Ectodermal cell (in vitro differentiated cells): ENCODE measurements around the gene SERP2.

Experiments
- H3K27ac ChIP-seq: 2 replicates; pipeline ENCODE4 v1.7.0; 2013; ENCODE audit warnings: mild to moderate bottlenecking, low read depth, low read length; ENCODE audit not compliant: insufficient read depth, poor library complexity, severe bottlenecking
- H3K27me3 ChIP-seq: 2 replicates; pipeline ENCODE4 v1.7.0; 2013; ENCODE audit warnings: mild to moderate bottlenecking, low read length; ENCODE audit not compliant: insufficient read depth, control insufficient read depth, poor library complexity, severe bottlenecking
- H3K36me3 ChIP-seq: one replicate; pipeline ENCODE4 v1.7.0; 2013; ENCODE audit warnings: low read length; ENCODE audit not compliant: control insufficient read depth, insufficient read depth
- H3K4me1 ChIP-seq: one replicate; pipeline ENCODE4 v1.7.0; 2013; ENCODE audit warnings: low read length; ENCODE audit not compliant: control insufficient read depth, insufficient read depth
- H3K4me3 ChIP-seq: 2 replicates; pipeline ENCODE4 v1.7.0; 2013; ENCODE audit warnings: low read depth, low read length, control low read depth; ENCODE audit not compliant: insufficient read depth
- H3K9me3 ChIP-seq: 2 replicates; pipeline ENCODE4 v1.7.0; 2013; ENCODE audit warnings: mild to moderate bottlenecking, low read length, moderate library complexity; ENCODE audit not compliant: control insufficient read depth
- WGBS, 2 experiments: methylation state at CpG; one replicate each; pipeline ENCODE4 v1.1.7; 2013; ENCODE audit warnings: missing lambda C conversion rate in 2 of 2; 5-methylcytosine and 5-hydroxymethylcytosine counted together

SERP2 gene

DNA sequence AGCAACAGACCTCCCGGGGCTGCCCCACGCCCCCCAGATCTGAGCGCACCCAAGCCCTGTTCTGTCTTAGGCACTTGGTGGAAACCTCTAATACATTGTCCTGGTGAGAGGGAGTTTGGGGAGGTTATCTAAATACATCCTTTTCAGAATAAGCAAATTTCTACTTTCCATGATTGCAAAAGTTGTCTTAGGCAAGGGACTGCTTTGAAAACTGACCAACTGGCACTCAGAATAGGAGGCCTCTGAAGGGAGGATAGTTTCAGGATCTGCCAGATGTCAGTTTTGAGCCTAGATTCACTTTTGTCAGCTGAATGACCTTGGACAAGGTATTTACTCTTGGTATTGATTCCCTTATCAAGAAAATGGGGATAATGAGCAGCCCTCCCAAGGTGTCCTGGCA lies 11.8 kb downstream of the SERP2 start:
- no peak overlapping the region for H3K4me3 ChIP-seq
- H3K4me1 ChIP-seq, result peaks cover 27% of the 10 kb centered on the region
- H3K9me3 ChIP-seq, result no peaks in the 10 kb centered on the region
- WGBS, 2 experiments, result 91 to 96% methylated on average over 3 of the region's 3 CpGs
- H3K27me3 ChIP-seq, result no peaks in the 10 kb centered on the region
- H3K27ac ChIP-seq, result no peak overlapping the region
- no peaks in the 10 kb centered on the region for H3K36me3 ChIP-seq

DNA sequence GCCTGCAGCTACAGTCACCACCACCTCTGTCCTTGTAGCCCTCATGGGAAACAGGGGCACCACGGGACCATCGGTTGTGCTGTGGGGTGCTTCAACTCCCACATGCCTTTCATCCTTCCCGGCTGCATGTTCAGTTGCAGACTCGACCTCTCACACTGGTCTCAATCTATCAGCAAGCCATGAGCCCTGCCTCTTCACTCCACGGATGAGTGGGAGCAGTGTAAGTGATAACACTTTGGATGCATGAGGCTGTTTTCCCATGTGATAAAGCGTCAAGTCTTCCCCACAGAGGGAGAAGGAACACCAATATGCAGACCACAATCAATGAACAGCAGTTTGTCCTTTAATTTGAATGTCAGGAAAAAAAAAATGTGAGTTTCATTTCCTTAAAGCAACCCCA lies 12.2 kb downstream of the SERP2 start:
- WGBS, 2 experiments, result 92 to 94% methylated on average over 5 to 6 of the region's 6 CpGs
- Histone ChIP-seq H3K4me3 (no peak overlapping the region), H3K9me3 (no peaks in the 10 kb centered on the region), H3K36me3 (no peaks in the 10 kb centered on the region), H3K4me1 (peaks cover 27% of the 10 kb centered on the region), H3K27me3 (no peaks in the 10 kb centered on the region), H3K27ac (no peak overlapping the region)

DNA sequence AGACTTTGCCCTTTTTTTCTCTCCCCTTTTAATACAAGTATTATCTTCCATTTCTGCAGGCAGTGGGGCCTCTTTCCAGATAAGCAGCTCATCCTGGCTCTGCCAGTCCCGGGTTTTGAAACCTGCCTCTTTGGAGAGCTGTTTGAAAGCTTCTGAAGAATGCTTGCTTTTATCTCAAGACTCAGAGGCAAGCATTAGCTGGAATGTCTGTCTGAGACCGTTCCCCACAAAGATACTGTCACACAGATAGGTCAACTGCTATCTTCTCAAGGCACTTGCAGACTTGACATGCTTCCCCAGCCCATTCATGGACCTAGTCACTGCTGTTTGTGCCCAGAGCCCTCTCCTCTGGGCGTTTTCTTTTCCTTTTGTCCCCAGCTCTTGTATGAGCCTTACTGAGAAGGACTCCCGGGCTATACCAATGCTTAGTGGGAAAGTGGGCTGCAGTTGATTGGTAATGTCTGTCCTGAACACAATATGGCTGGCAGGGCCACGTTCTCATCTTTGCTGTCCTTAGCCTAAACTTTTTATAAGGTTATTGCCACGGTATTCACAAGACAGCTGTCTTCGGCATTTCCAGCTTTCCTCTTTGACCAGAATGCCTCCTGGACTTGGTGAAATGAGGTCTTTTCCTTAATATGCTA lies 13.4 kb downstream of the SERP2 start:
- Histone ChIP-seq H3K4me3 (no peak overlapping the region), H3K27ac (peak overlapping the region; percentile 28), H3K36me3 (no peaks in the 10 kb centered on the region), H3K9me3 (no peaks in the 10 kb centered on the region), H3K27me3 (no peaks in the 10 kb centered on the region), H3K4me1 (peaks cover 27% of the 10 kb centered on the region)
- WGBS, 2 experiments, result 65 to 68% methylated on average over 7 of the region's 7 CpGs

DNA sequence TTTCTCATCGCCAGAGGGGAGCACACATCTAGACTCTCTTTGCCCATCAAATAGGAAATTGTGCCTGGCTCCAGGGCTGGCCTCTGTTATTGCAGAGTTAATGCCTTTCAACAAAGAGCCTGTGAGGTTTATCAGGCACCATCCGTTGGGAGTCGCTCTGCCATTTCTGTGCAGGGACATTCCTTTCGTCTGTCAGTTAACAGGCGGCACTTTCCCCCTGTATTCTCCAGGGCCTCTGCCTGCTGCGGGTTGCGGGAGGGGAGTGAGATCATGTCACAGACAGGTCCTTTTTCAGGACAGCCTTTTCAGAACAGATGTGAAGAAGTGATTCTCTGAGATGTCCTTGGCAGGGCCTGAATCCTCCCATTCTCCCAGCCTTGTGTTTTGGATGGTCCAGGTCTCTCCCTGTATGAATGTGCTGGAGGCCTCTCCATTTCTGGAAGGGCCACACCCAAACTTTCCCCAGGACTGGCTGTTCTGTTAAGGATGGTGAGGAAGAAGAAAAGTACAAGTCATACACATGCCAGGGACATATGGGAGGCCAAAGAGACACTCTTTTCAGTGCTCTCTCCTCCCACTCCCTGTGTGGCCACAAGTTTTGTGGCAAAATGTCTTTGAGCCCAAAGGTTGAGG lies 14.9 kb downstream of the SERP2 start:
- no peak overlapping the region for H3K4me3 ChIP-seq
- no peaks in the 10 kb centered on the region for H3K36me3 ChIP-seq
- peaks cover 34% of the 10 kb centered on the region for H3K4me1 ChIP-seq
- 33 to 37% methylated on average over 6 of the region's 7 CpGs for WGBS, 2 experiments
- no peaks in the 10 kb centered on the region for H3K27me3 ChIP-seq
- H3K27ac ChIP-seq, result no peak overlapping the region
- H3K9me3 ChIP-seq, result no peaks in the 10 kb centered on the region

DNA sequence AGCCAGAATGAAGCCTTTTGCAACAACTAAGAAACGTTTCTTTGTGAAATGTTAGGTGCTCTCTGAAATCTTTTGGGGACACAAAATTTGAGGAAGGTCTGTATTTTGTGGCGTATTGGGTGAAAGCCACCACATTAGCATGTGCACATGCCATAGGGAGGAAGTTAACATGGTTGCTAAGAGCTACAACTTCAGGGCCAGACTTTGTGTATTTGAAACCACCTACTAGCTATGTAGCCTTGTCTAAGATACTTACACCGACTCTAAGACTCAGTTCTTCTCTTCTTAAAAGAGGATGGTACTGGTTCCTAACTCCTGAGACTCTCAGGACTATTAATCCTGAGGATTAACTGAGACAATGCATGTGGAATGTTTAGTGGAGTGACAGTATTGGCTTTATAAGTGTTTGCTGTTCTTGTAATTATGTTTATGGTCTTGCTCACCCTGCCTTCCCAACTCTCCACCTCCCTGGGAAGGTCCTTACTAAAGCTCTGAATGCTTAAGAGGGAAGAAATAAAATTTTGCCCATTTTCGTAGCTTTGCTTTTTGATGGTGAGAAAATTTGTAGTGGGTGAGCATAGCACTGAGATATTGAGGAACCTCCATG lies 15.5 kb downstream of the SERP2 start:
- Histone ChIP-seq H3K4me3 (no peak overlapping the region), H3K9me3 (no peaks in the 10 kb centered on the region), H3K36me3 (no peaks in the 10 kb centered on the region), H3K27ac (no peak overlapping the region), H3K4me1 (peaks cover 32% of the 10 kb centered on the region), H3K27me3 (no peaks in the 10 kb centered on the region)
- 90 to 92% methylated on average over 4 of the region's 4 CpGs for WGBS, 2 experiments

DNA sequence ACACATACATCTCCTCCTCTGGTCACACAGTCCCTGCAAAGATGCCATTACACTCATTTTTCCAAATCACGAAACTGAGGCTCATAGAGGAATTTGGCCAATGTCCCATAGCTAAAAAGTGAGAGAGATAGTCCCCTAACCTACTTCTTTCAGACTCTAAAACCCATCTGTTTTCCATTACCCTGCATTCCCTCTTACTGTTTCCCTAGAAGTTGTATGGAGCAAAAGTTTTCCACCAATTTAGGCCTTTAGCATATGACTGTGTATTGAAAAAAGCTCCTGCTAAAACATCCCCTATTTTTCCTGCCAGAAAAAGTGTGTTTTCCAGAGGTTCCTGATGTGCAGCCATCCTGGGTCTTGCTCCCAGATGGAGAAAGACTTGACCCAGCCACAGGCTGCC lies 16.3 kb downstream of the SERP2 start:
- no peak overlapping the region for H3K4me3 ChIP-seq
- H3K27me3 ChIP-seq, result no peaks in the 10 kb centered on the region
- WGBS, 2 experiments, result 98 to 100% methylated on average over 1 of the region's 1 CpG
- no peaks in the 10 kb centered on the region for H3K36me3 ChIP-seq
- peaks cover 32% of the 10 kb centered on the region for H3K4me1 ChIP-seq
- no peaks in the 10 kb centered on the region for H3K9me3 ChIP-seq
- H3K27ac ChIP-seq, result no peak overlapping the region

DNA sequence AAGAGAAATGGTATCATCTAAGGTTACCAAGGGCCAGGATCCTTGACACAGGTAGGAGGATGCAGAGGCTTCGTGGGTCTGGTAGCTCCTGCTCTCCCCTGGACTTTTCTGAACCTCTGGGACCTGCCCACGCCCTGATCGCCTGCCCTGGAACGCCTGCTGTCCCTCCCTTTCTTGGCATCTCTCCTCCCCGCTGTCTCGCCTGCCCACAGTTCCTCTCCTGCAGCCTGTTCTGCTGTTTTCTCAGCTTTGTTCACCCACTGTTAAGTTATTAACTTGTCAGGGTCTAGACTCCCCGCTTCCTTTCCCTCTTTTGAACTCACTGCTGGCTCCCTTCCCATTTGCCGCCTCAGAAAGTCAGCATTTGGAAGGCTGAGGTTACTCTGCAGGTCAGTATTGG lies 19.8 kb downstream of the SERP2 start:
- no peaks in the 10 kb centered on the region for H3K27me3 ChIP-seq
- no peak overlapping the region for H3K4me3 ChIP-seq
- no peaks in the 10 kb centered on the region for H3K36me3 ChIP-seq
- H3K9me3 ChIP-seq, result no peaks in the 10 kb centered on the region
- H3K4me1 ChIP-seq, result peaks cover 43% of the 10 kb centered on the region
- WGBS, 2 experiments, result 70 to 83% methylated on average over 8 of the region's 8 CpGs
- H3K27ac ChIP-seq, result no peak overlapping the region

DNA sequence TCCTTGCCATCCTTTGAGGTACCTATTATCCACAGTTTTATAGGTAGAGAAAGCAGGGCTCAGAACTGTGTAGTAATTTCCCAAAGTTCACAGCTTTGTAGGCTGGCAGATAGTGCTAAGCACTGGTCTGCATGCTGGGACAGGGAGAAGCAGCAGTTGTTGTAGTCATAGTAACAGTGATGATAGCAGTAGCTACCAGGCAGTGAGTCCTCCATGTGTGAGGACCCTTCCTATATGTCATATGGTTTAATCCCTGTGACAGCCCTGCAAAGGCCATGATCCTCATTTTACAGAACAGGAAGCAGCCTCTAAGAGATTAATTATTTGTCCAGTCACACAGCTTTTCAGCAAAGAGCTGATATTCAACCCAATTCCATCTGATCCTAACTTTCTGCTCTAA lies 21.0 kb downstream of the SERP2 start:
- H3K36me3 ChIP-seq, result no peaks in the 10 kb centered on the region
- peaks cover 37% of the 10 kb centered on the region for H3K4me1 ChIP-seq
- H3K9me3 ChIP-seq, result no peaks in the 10 kb centered on the region
- no peaks in the 10 kb centered on the region for H3K27me3 ChIP-seq
- H3K27ac ChIP-seq, result no peak overlapping the region
- no peak overlapping the region for H3K4me3 ChIP-seq

DNA sequence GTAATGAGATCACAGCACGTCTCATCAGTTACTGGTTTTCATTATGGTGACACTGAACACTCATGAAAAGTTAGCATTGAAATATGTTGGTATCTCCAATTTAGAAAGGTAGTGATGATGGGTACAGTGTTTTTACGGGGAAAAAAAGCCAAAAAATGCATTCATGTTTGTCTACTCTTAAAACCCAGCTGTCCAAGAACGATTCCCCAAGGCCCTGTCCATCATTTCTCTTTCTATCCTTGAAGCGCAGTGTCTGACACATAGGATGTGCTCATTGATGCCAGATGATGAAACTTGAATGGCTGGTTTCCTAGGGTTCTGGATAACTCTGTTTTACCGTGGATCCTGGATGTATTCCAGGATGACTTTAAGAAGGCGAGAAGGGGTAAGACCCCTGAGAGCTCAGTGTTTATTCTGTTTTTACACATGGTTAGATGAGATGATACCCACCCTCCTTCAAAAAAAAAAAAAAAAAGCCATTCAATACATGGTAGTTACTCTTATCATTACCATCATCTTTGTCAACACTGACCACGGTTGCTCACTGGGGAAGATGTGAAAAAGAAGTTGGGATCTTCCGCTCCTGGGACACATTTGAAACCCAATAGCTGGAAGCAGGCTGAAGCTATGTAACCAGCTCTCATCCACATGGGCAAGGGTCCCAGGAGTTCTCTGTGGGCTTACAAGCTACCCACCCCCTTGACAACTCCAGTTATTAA lies 22.5 kb downstream of the SERP2 start:
- Histone ChIP-seq H3K27ac (peak overlapping the region; percentile 82), H3K4me3 (no peak overlapping the region), H3K27me3 (no peaks in the 10 kb centered on the region), H3K4me1 (peaks cover 37% of the 10 kb centered on the region), H3K9me3 (no peaks in the 10 kb centered on the region), H3K36me3 (no peaks in the 10 kb centered on the region)
- WGBS, 2 experiments, result 96 to 98% methylated on average over 8 of the region's 8 CpGs
